Loucy (cell line): Measurements from ENCODE around the gene MACROD2.

Experiments
- H2AFZ ChIP-seq: fragments of 200-600 bp; sonication (generic); 2 replicates; pipeline ENCODE4 v1.6.0; 2016; ENCODE audit warnings: antibody characterized with exemption, mild to moderate bottlenecking, low read length, moderate library complexity
- H3F3A ChIP-seq: fragments of 200-600 bp; 2 replicates; pipeline ENCODE4 v1.6.0; 2016; ENCODE audit warnings: antibody characterized with exemption, low read depth, mild to moderate bottlenecking
- H3K27me3 ChIP-seq: fragments of 200-600 bp; sonication (generic); 2 replicates; pipeline ENCODE4 v1.6.1; 2014; ENCODE audit warnings: low read length, mild to moderate bottlenecking; ENCODE audit not compliant: insufficient read depth, poor library complexity, severe bottlenecking
- H3K36me3 ChIP-seq: fragments of 200-600 bp; sonication (generic); 2 replicates; pipeline ENCODE4 v1.6.1; 2016; ENCODE audit warnings: low read length; ENCODE audit not compliant: insufficient read depth
- H3K4me1 ChIP-seq: fragments of 200-600 bp; sonication (generic); 2 replicates; pipeline ENCODE4 v1.5.1; 2014; ENCODE audit warnings: low read length, mild to moderate bottlenecking; ENCODE audit not compliant: insufficient read depth, poor library complexity, severe bottlenecking
- H3K4me2 ChIP-seq: fragments of 200-600 bp; sonication (generic); 2 replicates; pipeline ENCODE4 v1.6.0; 2014; ENCODE audit warnings: antibody characterized with exemption, low read length, low read depth, mild to moderate bottlenecking; ENCODE audit not compliant: poor library complexity, severe bottlenecking
- H3K4me3 ChIP-seq: fragments of 200-600 bp; sonication (generic); 2 replicates; pipeline ENCODE4 v1.5.1; 2014; ENCODE audit warnings: low read length, mild to moderate bottlenecking, mixed read lengths; ENCODE audit not compliant: poor library complexity, severe bottlenecking
- H3K79me2 ChIP-seq: fragments of 200-600 bp; sonication (generic); 2 replicates; pipeline ENCODE4 v1.6.1; 2014; ENCODE audit warnings: low read length; ENCODE audit not compliant: insufficient read depth
- H3K9ac ChIP-seq: fragments of 200-600 bp; sonication (generic); 2 replicates; pipeline ENCODE4 v1.6.0; 2014; ENCODE audit warnings: mild to moderate bottlenecking, low read depth, low read length, moderate library complexity; ENCODE audit not compliant: poor library complexity, severe bottlenecking
- H3K9me2 ChIP-seq: fragments of 200-600 bp; sonication (generic); replicated peaks from 2 replicates; pipeline ENCODE4 v1.6.1; 2016; ENCODE audit warnings: low read depth, low read length, mixed read lengths
- H3K9me3 ChIP-seq: fragments of 200-600 bp; sonication (generic); 2 replicates; pipeline ENCODE4 v1.6.1; 2014; ENCODE audit warnings: mild to moderate bottlenecking, antibody characterized with exemption, low read length, low read depth; ENCODE audit not compliant: insufficient read depth
- H4K20me1 ChIP-seq: fragments of 200-600 bp; sonication (generic); 2 replicates; pipeline ENCODE4 v1.6.0; 2014; ENCODE audit warnings: antibody characterized with exemption, low read length, mild to moderate bottlenecking; ENCODE audit not compliant: insufficient read depth, poor library complexity, severe bottlenecking
- EZH2phosphoT487 ChIP-seq: fragments of 200-600 bp; IDR thresholded peaks from 2 replicates; pipeline ENCODE4 v1.6.1; 2018; ENCODE audit warnings: antibody characterized with exemption, mild to moderate bottlenecking, moderate library complexity, borderline replicate concordance
- TF ChIP-seq, protein P1 (sequence below): fragments of 200-600 bp; sonication (generic); conservative IDR thresholded peaks from 2 replicates; pipeline ENCODE4 v1.5.1; 2014; ENCODE audit warnings: mild to moderate bottlenecking, antibody characterized with exemption, low read length

Gene MACROD2

DNA sequence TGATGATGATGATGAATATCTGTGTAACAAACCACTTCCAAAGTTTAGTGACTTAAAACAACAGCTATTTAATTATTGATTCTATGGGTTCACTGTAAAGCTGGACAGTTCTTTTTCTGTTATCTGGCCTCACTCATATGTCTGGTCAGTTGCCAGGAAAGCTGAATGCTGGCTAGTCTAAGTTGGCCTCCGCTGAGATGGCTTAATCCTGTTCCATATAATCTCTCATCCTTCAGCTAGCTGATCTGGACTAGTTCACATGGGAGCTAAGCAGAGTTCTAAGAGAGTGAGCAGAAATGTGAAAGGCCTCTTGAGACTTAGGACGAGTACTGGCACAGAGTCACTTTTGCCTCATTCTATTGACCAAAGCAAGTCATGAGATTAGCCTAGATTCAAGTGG is 676.8 kb downstream of the MACROD2 start:
- TF ChIP-seq, protein P1, sequence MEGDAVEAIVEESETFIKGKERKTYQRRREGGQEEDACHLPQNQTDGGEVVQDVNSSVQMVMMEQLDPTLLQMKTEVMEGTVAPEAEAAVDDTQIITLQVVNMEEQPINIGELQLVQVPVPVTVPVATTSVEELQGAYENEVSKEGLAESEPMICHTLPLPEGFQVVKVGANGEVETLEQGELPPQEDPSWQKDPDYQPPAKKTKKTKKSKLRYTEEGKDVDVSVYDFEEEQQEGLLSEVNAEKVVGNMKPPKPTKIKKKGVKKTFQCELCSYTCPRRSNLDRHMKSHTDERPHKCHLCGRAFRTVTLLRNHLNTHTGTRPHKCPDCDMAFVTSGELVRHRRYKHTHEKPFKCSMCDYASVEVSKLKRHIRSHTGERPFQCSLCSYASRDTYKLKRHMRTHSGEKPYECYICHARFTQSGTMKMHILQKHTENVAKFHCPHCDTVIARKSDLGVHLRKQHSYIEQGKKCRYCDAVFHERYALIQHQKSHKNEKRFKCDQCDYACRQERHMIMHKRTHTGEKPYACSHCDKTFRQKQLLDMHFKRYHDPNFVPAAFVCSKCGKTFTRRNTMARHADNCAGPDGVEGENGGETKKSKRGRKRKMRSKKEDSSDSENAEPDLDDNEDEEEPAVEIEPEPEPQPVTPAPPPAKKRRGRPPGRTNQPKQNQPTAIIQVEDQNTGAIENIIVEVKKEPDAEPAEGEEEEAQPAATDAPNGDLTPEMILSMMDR: no peak
- TF ChIP-seq EZH2phosphoT487: no peak
- no peaks in the 10 kb centered on the region for H3K36me3 ChIP-seq
- H2AFZ ChIP-seq: no peak overlapping the region
- no peak overlapping the region for H3K4me2 ChIP-seq
- H3K9ac ChIP-seq: no peak overlapping the region
- H3K4me3 ChIP-seq: no peak overlapping the region
- no peaks in the 10 kb centered on the region for H3K4me1 ChIP-seq
- H3K9me2 ChIP-seq: no peaks in the 10 kb centered on the region
- H4K20me1 ChIP-seq: no peaks in the 10 kb centered on the region
- H3K27me3 ChIP-seq: no peaks in the 10 kb centered on the region
- H3F3A ChIP-seq: no peaks in the 10 kb centered on the region
- H3K79me2 ChIP-seq: no peaks in the 10 kb centered on the region
- H3K9me3 ChIP-seq: 0 out of 2 replicates have a peak, but pooled peaks cover 4% of the 10 kb centered on the region

GRCh38 chr20:14673164-14673563 is 677.8 kb downstream of the MACROD2 start:
- Histone ChIP-seq H3K9me3 (0 out of 2 replicates have a peak, but pooled peaks cover 4% of the 10 kb centered on the region), H3K9ac (no peak overlapping the region), H3K9me2 (no peaks in the 10 kb centered on the region), H3K36me3 (no peaks in the 10 kb centered on the region), H3K4me1 (no peaks in the 10 kb centered on the region), H3F3A (no peaks in the 10 kb centered on the region), H3K27me3 (no peaks in the 10 kb centered on the region), H2AFZ (no peak overlapping the region), H3K4me2 (no peak overlapping the region), H4K20me1 (no peaks in the 10 kb centered on the region), H3K4me3 (no peak overlapping the region), H3K79me2 (no peaks in the 10 kb centered on the region)
- TF ChIP-seq, protein P1: no peak
- no peak for TF ChIP-seq EZH2phosphoT487

GRCh38 chr20:14677455-14677854 is 682.1 kb downstream of the MACROD2 start:
- Histone ChIP-seq H3K9me3 (no peaks in the 10 kb centered on the region), H3K36me3 (no peaks in the 10 kb centered on the region), H3K4me2 (no peak overlapping the region), H3F3A (no peaks in the 10 kb centered on the region), H3K27me3 (no peaks in the 10 kb centered on the region), H3K9ac (no peak overlapping the region), H4K20me1 (no peaks in the 10 kb centered on the region), H3K4me1 (no peaks in the 10 kb centered on the region), H3K4me3 (no peak overlapping the region), H3K9me2 (no peaks in the 10 kb centered on the region), H2AFZ (no peak overlapping the region), H3K79me2 (no peaks in the 10 kb centered on the region)
- TF ChIP-seq EZH2phosphoT487: no peak
- TF ChIP-seq, protein P1: no peak
